ENCODE data around the gene RANBP3. TPM values are rescaled to one million over a fixed set of nuclear protein-coding genes. Genes with fewer than 3 reads are reported as not detected.

Gene RANBP3
- total RNA-seq, 1 donor from 2014 or later = 20.0 TPM

GRCh38 chr19:5950741-5951140, 27.2 kb downstream of the RANBP3 start:
- no peak for DNase-seq (ENCODE audit: low read depth in 2 of 2)

- DNase-seq (ENCODE audit: low read depth in 2 of 2) = no peak
Measured at GRCh38 chr19:5949792-5950305, 28.1 kb downstream of the RANBP3 start.

- DNase-seq (ENCODE audit: low read depth in 2 of 2) = no peak
Measured at GRCh38 chr19:5948752-5949564, 29.0 kb downstream of the RANBP3 start.

GRCh38 chr19:5947435-5947834, 30.5 kb downstream of the RANBP3 start:
- DNase-seq (ENCODE audit: low read depth in 2 of 2) = no peak

- DNase-seq (ENCODE audit: low read depth in 2 of 2) = no peak
Measured at GRCh38 chr19:5943623-5944022, 34.3 kb downstream of the RANBP3 start.

- no peak for DNase-seq (ENCODE audit: low read depth in 2 of 2)
Measured at GRCh38 chr19:5943045-5943444, 34.9 kb downstream of the RANBP3 start.

GRCh38 chr19:5941673-5942072, 36.3 kb downstream of the RANBP3 start:
- DNase-seq (ENCODE audit: low read depth in 2 of 2) = no peak

GRCh38 chr19:5940260-5941208, 37.4 kb downstream of the RANBP3 start:
- no peak for DNase-seq (ENCODE audit: low read depth in 2 of 2)

GRCh38 chr19:5937550-5937949, 40.4 kb downstream of the RANBP3 start:
- DNase-seq (ENCODE audit: low read depth in 2 of 2) = no peak

- no peak for DNase-seq (ENCODE audit: low read depth in 2 of 2)
Measured at GRCh38 chr19:5936292-5936592, 41.7 kb downstream of the RANBP3 start.

- no peak for DNase-seq (ENCODE audit: low read depth in 2 of 2)
Measured at GRCh38 chr19:5935473-5936291, 42.3 kb downstream of the RANBP3 start.

- peak; percentile 72 to 84 for DNase-seq (ENCODE audit: low read depth in 2 of 2)
Measured at GRCh38 chr19:5934774-5935472, 43.0 kb downstream of the RANBP3 start.

GRCh38 chr19:5934069-5934401, 43.9 kb downstream of the RANBP3 start:
- peak; percentile 57 to 80 for DNase-seq (ENCODE audit: low read depth in 2 of 2)

GRCh38 chr19:5933391-5934068, 44.4 kb downstream of the RANBP3 start:
- peak in 1 of 2 donors; percentile 50 for DNase-seq (ENCODE audit: low read depth in 2 of 2)

GRCh38 chr19:5932609-5933262, 45.2 kb downstream of the RANBP3 start:
- DNase-seq (ENCODE audit: low read depth in 2 of 2) = no peak

- DNase-seq (ENCODE audit: low read depth in 2 of 2) = no peak
Measured at GRCh38 chr19:5932146-5932545, 45.8 kb downstream of the RANBP3 start.

GRCh38 chr19:5931251-5931650, 46.7 kb downstream of the RANBP3 start:
- DNase-seq (ENCODE audit: low read depth in 2 of 2) = no peak

GRCh38 chr19:5929625-5930024, 48.3 kb downstream of the RANBP3 start:
- no peak for DNase-seq (ENCODE audit: low read depth in 2 of 2)

- DNase-seq (ENCODE audit: low read depth in 2 of 2) = no peak
Measured at GRCh38 chr19:5929179-5929578, 48.8 kb downstream of the RANBP3 start.

GRCh38 chr19:5927441-5927821, 50.5 kb downstream of the RANBP3 start:
- DNase-seq (ENCODE audit: low read depth in 2 of 2) = no peak
